HepG2 (cell line): ENCODE measurements around the gene HSD17B2. TPM values are rescaled to one million over a fixed set of nuclear protein-coding genes. Genes with fewer than 3 reads are reported as not detected.
A peak's percentile ranks its signal among the peaks of the same experiment; 100 is the strongest.

Experiments used
- ATAC-seq: fragments of 200-7000 bp; cut with Tn5 transposase; 3 replicates; pipeline ENCODE4 v1.9.1; 2020; ENCODE audit warnings: mild to moderate bottlenecking, moderate library complexity
- BruUV-seq: library from RNA; stranded (reverse); fragments of 400-500 nt; replicated peaks from 2 replicates; lab custom pipeline; 2021; lab: Mats Ljungman, UMichigan
- CTCF ChIA-PET: fragments of 300-600 bp; formaldehyde crosslinking; extraction: SDS; loops from one replicate; lab custom pipeline; 2021; ENCODE audit warnings: low total read pairs, inconsistent platforms, low intra/inter-chr PET ratio; lab: Yijun Ruan, JAX
- POLR2A ChIA-PET: fragments of 350-600 bp; sonication (Branson Sonifier 250); formaldehyde crosslinking; loops from one replicate; lab custom pipeline; 2020; ENCODE audit warnings: antibody characterized with exemption, inconsistent platforms; lab: Yijun Ruan, JAX
- DNase-seq: peaks from one replicate; pipeline ENCODE4 v3.0.0-alpha.2; 2015; ENCODE audit warnings: low spot score
- FAIRE-seq: peaks from 3 replicates; lab custom pipeline; 2011; peaks lifted over from hg19 to GRCh38; lab: Jason Lieb, UNC
- H2AFZ ChIP-seq: one replicate; pipeline ENCODE4 v1.6.1; 2011; ENCODE audit warnings: low read length, inconsistent platforms
- H3K27ac ChIP-seq: fragments of 300-600 bp; 3 replicates; pipeline ENCODE4 v1.8.0; 2011; ENCODE audit warnings: mixed run types, mild to moderate bottlenecking, mixed read lengths, low read length, inconsistent platforms; ENCODE audit not compliant: insufficient read depth; ENCODE audit errors: extremely low read length
- H3K27me3 ChIP-seq, 2 experiments: fragments of 200-600 bp in 1 of 2; 2 replicates in 1 of 2; 3 replicates in 1 of 2; pipeline versions ENCODE4 v1.6.0 to v1.8.0; 2011; ENCODE audit warnings: low read length in 2 of 2, mild to moderate bottlenecking in 2 of 2, moderate library complexity in 2 of 2, inconsistent platforms in 1 of 2; ENCODE audit not compliant: insufficient read depth in 2 of 2, control insufficient read depth in 1 of 2
- H3K36me3 ChIP-seq, 2 experiments: fragments of 200-600 bp in 1 of 2; replicated peaks in 1 of 2; 2 replicates in 1 of 2; 3 replicates in 1 of 2; pipeline versions ENCODE4 v1.5.1 to v1.8.0; 2011; ENCODE audit warnings: low read length in 2 of 2, inconsistent platforms in 1 of 2; ENCODE audit not compliant: insufficient read depth in 2 of 2, control insufficient read depth in 1 of 2
- H3K4me1 ChIP-seq: 2 replicates; pipeline ENCODE4 v1.5.1; 2012; ENCODE audit warnings: low read length, inconsistent platforms; ENCODE audit not compliant: insufficient read depth
- H3K4me2 ChIP-seq: 2 replicates; pipeline ENCODE4 v1.6.0; 2011; ENCODE audit warnings: low read depth, low read length, inconsistent platforms
- H3K4me3 ChIP-seq, 3 experiments: fragments of 200-600 bp in 1 of 3; sonication (generic), shearing (Covaris generic) in 1 of 3; replicated peaks in 1 of 3; 2 replicates each; pipeline ENCODE4 v1.5.1; 2011 to 2016; ENCODE audit warnings: low read length in 3 of 3, inconsistent platforms in 2 of 3, low read depth in 2 of 3, mild to moderate bottlenecking in 2 of 3, control low read depth in 1 of 3, mixed read lengths in 1 of 3; ENCODE audit not compliant: insufficient read depth in 1 of 3
- H3K79me2 ChIP-seq: one replicate; pipeline ENCODE4 v1.6.1; 2011; ENCODE audit warnings: low read length, inconsistent platforms; ENCODE audit not compliant: insufficient read depth
- H3K9ac ChIP-seq: 2 replicates; pipeline ENCODE4 v1.6.0; 2011; ENCODE audit warnings: mild to moderate bottlenecking, low read depth, low read length, inconsistent platforms; ENCODE audit not compliant: insufficient read depth
- H3K9me3 ChIP-seq: 2 replicates; pipeline ENCODE4 v1.5.1; 2012; ENCODE audit warnings: mild to moderate bottlenecking, low read length
- H4K20me1 ChIP-seq: 2 replicates; pipeline ENCODE4 v1.6.0; 2011; ENCODE audit warnings: inconsistent platforms, mild to moderate bottlenecking, low read length, moderate library complexity; ENCODE audit not compliant: insufficient read depth
- ATF2 ChIP-seq: sonication (generic); formaldehyde crosslinking; IDR thresholded peaks from 2 replicates; pipeline ENCODE4 v1.4.0; 2020; ENCODE audit warnings: missing genetic modification reagents
- FOXA1 ChIP-seq, 2 experiments: fragments of 450-650 bp in 1 of 2; sonication (generic) in 1 of 2; formaldehyde crosslinking in 1 of 2; IDR thresholded peaks; 2 replicates each; pipeline versions ENCODE4 v1.4.0 to v1.6.1; 2016 to 2020; ENCODE audit warnings: missing genetic modification reagents in 1 of 2
- HMGA1 ChIP-seq: sonication (generic); formaldehyde crosslinking; conservative IDR thresholded peaks from 2 replicates; pipeline ENCODE4 v1.4.0; 2020; ENCODE audit warnings: missing genetic modification reagents
- IKZF4 ChIP-seq: sonication (generic); formaldehyde crosslinking; IDR thresholded peaks from 2 replicates; pipeline ENCODE4 v1.5.1; 2020; ENCODE audit warnings: borderline replicate concordance, mild to moderate bottlenecking, low read depth, missing genetic modification reagents; ENCODE audit errors: not compliant biosample characterization
- ISL2 ChIP-seq: sonication (generic); formaldehyde crosslinking; IDR thresholded peaks from 2 replicates; pipeline ENCODE4 v1.5.0; 2020; ENCODE audit warnings: missing genetic modification reagents
- MTF1 ChIP-seq: sonication (generic); formaldehyde crosslinking; IDR thresholded peaks from 2 replicates; pipeline ENCODE4 v1.5.0; 2020; ENCODE audit warnings: missing genetic modification reagents
- NR2F2 ChIP-seq: IDR thresholded peaks from 2 replicates; pipeline ENCODE4 v1.6.1; 2012; ENCODE audit warnings: low read depth, inconsistent platforms, borderline replicate concordance
- POGZ ChIP-seq: sonication (generic); formaldehyde crosslinking; IDR thresholded peaks from 2 replicates; pipeline ENCODE4 v1.4.0; 2020; ENCODE audit warnings: mild to moderate bottlenecking, missing genetic modification reagents
- SMC3 ChIP-seq: IDR thresholded peaks from 2 replicates; pipeline ENCODE4 v1.6.1; 2011; ENCODE audit warnings: low read length, improper control_type of control experiment
- SP1 ChIP-seq, 2 experiments: fragments of 450-650 bp in 1 of 2; sonication (generic) in 1 of 2; formaldehyde crosslinking in 1 of 2; IDR thresholded peaks; 2 replicates each; pipeline versions ENCODE4 v1.4.0 to v1.6.1; 2016 to 2020; ENCODE audit warnings: missing genetic modification reagents in 1 of 2
- TRIM24 ChIP-seq: sonication (generic); formaldehyde crosslinking; IDR thresholded peaks from 2 replicates; pipeline ENCODE4 v1.8.0; 2022; ENCODE audit warnings: mild to moderate bottlenecking, missing genetic modification reagents
- ZNF260 ChIP-seq: sonication (generic); formaldehyde crosslinking; IDR thresholded peaks from 2 replicates; pipeline ENCODE4 v1.4.0; 2020; ENCODE audit warnings: missing genetic modification reagents, low read depth, mild to moderate bottlenecking, borderline replicate concordance
- ZNF550 ChIP-seq: sonication (generic); formaldehyde crosslinking; IDR thresholded peaks from 2 replicates; pipeline ENCODE4 v1.4.0; 2020; ENCODE audit warnings: mild to moderate bottlenecking, missing genetic modification reagents, borderline replicate concordance
- ZNF577 ChIP-seq: sonication (generic); formaldehyde crosslinking; IDR thresholded peaks from 2 replicates; pipeline ENCODE4 v1.4.0; 2020; ENCODE audit warnings: mild to moderate bottlenecking, low read depth, missing genetic modification reagents, borderline replicate concordance
- ZNF605 ChIP-seq: sonication (generic); formaldehyde crosslinking; IDR thresholded peaks from 2 replicates; pipeline ENCODE4 v1.8.0; 2022; ENCODE audit warnings: mild to moderate bottlenecking, missing genetic modification reagents
- ZNF644 ChIP-seq: IDR thresholded peaks from 2 replicates; pipeline ENCODE4 v1.6.1; 2016; ENCODE audit warnings: low read depth
- ZNF709 ChIP-seq: sonication (generic); formaldehyde crosslinking; IDR thresholded peaks from 2 replicates; pipeline ENCODE4 v1.5.0; 2020; ENCODE audit warnings: mild to moderate bottlenecking, missing genetic modification reagents
- WGBS: methylation state at CpG from one replicate; pipeline ENCODE4 v1.1.6; 2017; ENCODE audit warnings: low lambda C conversion rate; 5-methylcytosine and 5-hydroxymethylcytosine counted together
- in situ Hi-C: cut with HindIII; loops from 2 replicates; pipeline ENCODE4 v1.10.0; 2017; ENCODE audit warnings: low pct_unique_long_range_greater_than_20kb; ENCODE audit not compliant: extremely low pct_ligation_motif_present
- intact Hi-C: fragments of 100-400 bp; cut with micrococcal nuclease; formaldehyde crosslinking; loops from one replicate; pipeline ENCODE4 v1.10.0; 2022; ENCODE audit not compliant: unreplicated experiment
- polyA plus RNA-seq, 8 experiments: library from polyadenylated mRNA; depleted of rRNA in 3 of 8; stranded (reverse) in 7 of 8; unstranded in 1 of 8; fragments of >200 nt; fragmentation: Illumina TruSeq in 4 of 8; extraction: Trizol in 4 of 8; gene quantifications; 2 replicates each; pipeline versions ENCODE4 v1.2.1 to v1.2.3, GENCODE V29; 2011 to 2016; ENCODE audit warnings: low read depth in 4 of 8, missing spikeins in 1 of 8, mixed read lengths in 1 of 8; ENCODE audit not compliant: insufficient read depth in 1 of 8
- total RNA-seq, 5 experiments: library from RNA; depleted of rRNA; stranded (reverse); fragments of >200 nt; fragmentation: Illumina TruSeq; extraction: Trizol; gene quantifications; 2 replicates each; pipeline ENCODE4 v1.2.3, GENCODE V29; 2016; ENCODE audit warnings: low read depth in 1 of 5
- TF ChIP-seq, protein P1 (sequence below): IDR thresholded peaks from 2 replicates; pipeline ENCODE4 v1.6.1; 2016; ENCODE audit warnings: mild to moderate bottlenecking
- TF ChIP-seq, protein P2 (sequence below): sonication (generic); formaldehyde crosslinking; IDR thresholded peaks from 2 replicates; pipeline ENCODE4 v1.9.0; 2021; ENCODE audit warnings: missing genetic modification reagents, mild to moderate bottlenecking, borderline replicate concordance

The HSD17B2 gene
- total and polyA plus RNA-seq, 2 of the 13 experiments (the other 11 are each of a cell fraction or from before 2014, with no cell fraction given): 26.3 to 69.3 TPM

DNA sequence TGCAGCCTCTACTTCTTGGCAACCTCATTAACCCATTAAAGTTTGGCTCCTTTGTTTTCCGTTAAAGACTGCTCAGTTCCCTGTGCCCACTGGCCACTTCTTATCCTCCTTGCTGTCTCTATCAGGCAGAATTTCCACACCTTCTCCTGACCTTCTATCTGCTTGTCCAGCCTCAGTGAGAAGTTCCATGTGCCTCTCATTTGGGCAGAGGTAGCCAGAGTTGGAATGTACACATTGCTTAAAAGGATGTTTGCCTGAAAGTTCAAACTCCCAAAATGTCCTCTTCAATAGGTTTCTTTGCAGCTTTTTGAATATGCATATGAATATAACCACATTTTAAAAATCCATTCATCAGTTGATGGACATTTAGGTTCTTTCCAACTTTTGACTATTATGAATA is 47.0 kb downstream of the HSD17B2 start (continued):
- TF ChIP-seq ZNF260 (CRISPR knock-in tag): no peak
- TF ChIP-seq ZNF709 (CRISPR knock-in tag): no peak
- TF ChIP-seq FOXA1 (IDR thresholded peaks at IDR 0.05): no peak
- peak; percentile 39; the same call in 1 of the 2 replicates for TF ChIP-seq FOXA1 (CRISPR knock-in tag; IDR thresholded peaks at IDR 0.05)
- TF ChIP-seq POGZ (CRISPR knock-in tag): no peak; the same call in 1 of the 2 replicates
- TF ChIP-seq MTF1 (CRISPR knock-in tag): no peak
- TF ChIP-seq TRIM24 (CRISPR knock-in tag): no peak
- no peak for TF ChIP-seq HMGA1 (CRISPR knock-in tag)

DNA sequence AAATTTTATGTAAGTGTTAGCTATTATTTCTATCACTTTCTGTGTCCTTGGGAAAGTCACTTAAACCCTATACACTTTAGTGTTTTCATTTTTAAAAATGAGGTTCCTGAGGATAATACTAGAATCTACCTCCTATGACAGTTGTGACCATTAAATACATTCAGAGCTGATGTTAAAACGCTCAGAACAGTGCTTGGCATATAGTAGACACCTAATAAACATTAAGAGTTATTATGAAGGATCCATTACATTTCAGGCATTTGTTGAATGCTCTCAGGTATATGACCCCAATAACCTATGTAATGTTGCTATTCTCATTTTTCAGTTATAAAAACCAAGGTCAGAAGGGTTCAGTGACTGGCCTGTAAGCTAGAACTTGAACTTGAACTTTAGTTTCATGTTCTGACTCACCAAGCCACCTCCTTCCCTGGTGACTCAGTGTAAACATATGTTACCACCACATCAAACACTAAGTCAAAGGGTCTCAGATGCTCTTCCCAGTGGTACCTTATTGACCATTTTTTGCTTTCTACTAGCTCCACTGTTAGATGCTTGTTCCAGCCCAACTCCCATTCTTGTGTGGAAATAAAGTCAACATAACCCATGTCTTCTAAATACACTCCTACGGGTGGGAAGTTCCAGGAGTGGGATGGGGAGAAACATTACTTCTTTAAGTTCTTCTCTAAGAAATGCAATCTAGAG is 47.6 kb downstream of the HSD17B2 start:
- FAIRE-seq (peak; percentile 92), ATAC-seq (peak; percentile 90), DNase-seq (peak; percentile 97)
- Histone ChIP-seq H3K9me3 (no peaks in the 10 kb centered on the region), H3K27ac (no peak overlapping the region), H3K4me2 (peak overlapping the region; percentile 65), H4K20me1 (peaks cover 4% of the 10 kb centered on the region; the same call in 1 of the 2 replicates), H3K36me3 (peaks cover 4 to 12% of the 10 kb centered on the region in 2 experiments; a peak in 2 of 5 replicates), H3K79me2 (no peaks in the 10 kb centered on the region), H3K4me1 (peaks cover 63% of the 10 kb centered on the region), H2AFZ (no peak overlapping the region), H3K9ac (no peak overlapping the region), H3K4me3 (no peak overlapping the region), H3K27me3 (no peaks in the 10 kb centered on the region)
- WGBS: 34% methylated on average over 2 of the region's 2 CpGs
- ChIA-PET POLR2A (interaction anchor here (1.0 to 3.0 kb wide), 7 partner anchors 15 to 87 kb away, joined by 4 to 16 read pairs (median 12); partner anchors contain the start of genes HSD17B2 and MPHOSPH6), CTCF (no interaction called here)
- BruUV-seq: no TSS peak
- intact Hi-C loops: loop anchor here (2.0 to 5.0 kb wide), 3 partner anchors 16 to 90 kb away; partner anchors contain the start of genes HSD17B2 and MPHOSPH6
- in situ Hi-C loops: no loop called here
- TF ChIP-seq, protein P1, sequence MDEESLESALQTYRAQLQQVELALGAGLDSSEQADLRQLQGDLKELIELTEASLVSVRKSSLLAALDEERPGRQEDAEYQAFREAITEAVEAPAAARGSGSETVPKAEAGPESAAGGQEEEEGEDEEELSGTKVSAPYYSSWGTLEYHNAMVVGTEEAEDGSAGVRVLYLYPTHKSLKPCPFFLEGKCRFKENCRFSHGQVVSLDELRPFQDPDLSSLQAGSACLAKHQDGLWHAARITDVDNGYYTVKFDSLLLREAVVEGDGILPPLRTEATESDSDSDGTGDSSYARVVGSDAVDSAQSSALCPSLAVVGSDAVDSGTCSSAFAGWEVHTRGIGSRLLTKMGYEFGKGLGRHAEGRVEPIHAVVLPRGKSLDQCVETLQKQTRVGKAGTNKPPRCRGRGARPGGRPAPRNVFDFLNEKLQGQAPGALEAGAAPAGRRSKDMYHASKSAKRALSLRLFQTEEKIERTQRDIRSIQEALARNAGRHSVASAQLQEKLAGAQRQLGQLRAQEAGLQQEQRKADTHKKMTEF (CRISPR knock-in tag): peak; percentile 96
- TF ChIP-seq SMC3 (no peak), ZNF550 (CRISPR knock-in tag) (no peak), ATF2 (CRISPR knock-in tag) (peak; percentile 46; the same call in 1 of the 2 replicates), ZNF644 (peak; percentile 90), NR2F2 (peak; percentile 95), ZNF605 (CRISPR knock-in tag) (no peak), SP1 (IDR thresholded peaks at IDR 0.05) (no peak), SP1 (CRISPR knock-in tag; IDR thresholded peaks at IDR 0.05) (0 out of 2 replicates have a peak, but pooled peaks have one; percentile 43), ZNF577 (no peak), IKZF4 (CRISPR knock-in tag) (no peak), ISL2 (CRISPR knock-in tag) (peak; percentile 78)
- TF ChIP-seq, protein P2, sequence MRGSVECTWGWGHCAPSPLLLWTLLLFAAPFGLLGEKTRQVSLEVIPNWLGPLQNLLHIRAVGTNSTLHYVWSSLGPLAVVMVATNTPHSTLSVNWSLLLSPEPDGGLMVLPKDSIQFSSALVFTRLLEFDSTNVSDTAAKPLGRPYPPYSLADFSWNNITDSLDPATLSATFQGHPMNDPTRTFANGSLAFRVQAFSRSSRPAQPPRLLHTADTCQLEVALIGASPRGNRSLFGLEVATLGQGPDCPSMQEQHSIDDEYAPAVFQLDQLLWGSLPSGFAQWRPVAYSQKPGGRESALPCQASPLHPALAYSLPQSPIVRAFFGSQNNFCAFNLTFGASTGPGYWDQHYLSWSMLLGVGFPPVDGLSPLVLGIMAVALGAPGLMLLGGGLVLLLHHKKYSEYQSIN (CRISPR knock-in tag): no peak
